GM19351 (cell line): ENCODE data around the gene FUT7.

Experiments used
- ATAC-seq: cut with Tn5 transposase; IDR thresholded peaks from one replicate; pipeline ENCODE4 v1.9.1; 2021; ENCODE audit warnings: mild to moderate bottlenecking, moderate library complexity; ENCODE audit not compliant: unreplicated experiment

Gene FUT7

GRCh38 chr9:137031904-137032640, at the start of gene FUT7:
Gene FUT7, minus strand, starts transcription at chr9:137032088. Its CDS starts 97 bp downstream, at chr9:137031991.
- ATAC-seq, result no peak

GRCh38 chr9:137080260-137081122, 48.6 kb upstream of the FUT7 start:
- no peak for ATAC-seq

- no peak for ATAC-seq
Observed at GRCh38 chr9:137079401-137079787, 47.5 kb upstream of the FUT7 start.

- ATAC-seq, result no peak
Observed at GRCh38 chr9:137078701-137079400, 47.0 kb upstream of the FUT7 start.

- peak; percentile 32 for ATAC-seq
Observed at GRCh38 chr9:137077758-137078693, 46.1 kb upstream of the FUT7 start.

- peak; percentile 58 for ATAC-seq
Observed at GRCh38 chr9:137077010-137077747, 45.3 kb upstream of the FUT7 start, which contains the start of gene UAP1L1. Gene UAP1L1, plus strand, starts transcription at chr9:137077517. Its CDS starts 16 bp downstream, at chr9:137077533.

GRCh38 chr9:137076636-137077009, 44.7 kb upstream of the FUT7 start:
- no peak for ATAC-seq

GRCh38 chr9:137075275-137075775, 43.4 kb upstream of the FUT7 start:
- no peak for ATAC-seq

GRCh38 chr9:137074657-137075274, 42.9 kb upstream of the FUT7 start:
- ATAC-seq, result no peak

GRCh38 chr9:137073992-137074399, 42.1 kb upstream of the FUT7 start:
- ATAC-seq, result no peak

- no peak for ATAC-seq
Observed at GRCh38 chr9:137071282-137071681, 39.4 kb upstream of the FUT7 start.

- ATAC-seq, result no peak
Observed at GRCh38 chr9:137070906-137071275, 39.0 kb upstream of the FUT7 start.

- peak; percentile 75 for ATAC-seq
Observed at GRCh38 chr9:137070201-137070905, 38.5 kb upstream of the FUT7 start, which contains the start of gene SAPCD2. Gene SAPCD2, minus strand, starts transcription at chr9:137070557. Its CDS starts 97 bp downstream, at chr9:137070460.

- peak; percentile 8 for ATAC-seq
Observed at GRCh38 chr9:137069508-137070091, 37.7 kb upstream of the FUT7 start.

- no peak for ATAC-seq
Observed at GRCh38 chr9:137068539-137069507, 36.9 kb upstream of the FUT7 start.

- ATAC-seq, result peak; percentile 31
Observed at GRCh38 chr9:137067860-137068538, 36.1 kb upstream of the FUT7 start.
